NCI-H748 (cell line): ENCODE measurements around the gene FOXP1.
A peak's percentile ranks its signal among the peaks of the same experiment; 100 is the strongest.
"Not testable (repeated sequence)": the region's sequence is repeated elsewhere in the genome, so short reads cannot be mapped to it uniquely, and the experiment has no call there.

Experiments
- DNase-seq: peaks from one replicate; lab custom pipeline; 2025; ENCODE audit not compliant: unreplicated experiment; lab: John Stamatoyannopoulos, UW

The FOXP1 gene

DNA sequence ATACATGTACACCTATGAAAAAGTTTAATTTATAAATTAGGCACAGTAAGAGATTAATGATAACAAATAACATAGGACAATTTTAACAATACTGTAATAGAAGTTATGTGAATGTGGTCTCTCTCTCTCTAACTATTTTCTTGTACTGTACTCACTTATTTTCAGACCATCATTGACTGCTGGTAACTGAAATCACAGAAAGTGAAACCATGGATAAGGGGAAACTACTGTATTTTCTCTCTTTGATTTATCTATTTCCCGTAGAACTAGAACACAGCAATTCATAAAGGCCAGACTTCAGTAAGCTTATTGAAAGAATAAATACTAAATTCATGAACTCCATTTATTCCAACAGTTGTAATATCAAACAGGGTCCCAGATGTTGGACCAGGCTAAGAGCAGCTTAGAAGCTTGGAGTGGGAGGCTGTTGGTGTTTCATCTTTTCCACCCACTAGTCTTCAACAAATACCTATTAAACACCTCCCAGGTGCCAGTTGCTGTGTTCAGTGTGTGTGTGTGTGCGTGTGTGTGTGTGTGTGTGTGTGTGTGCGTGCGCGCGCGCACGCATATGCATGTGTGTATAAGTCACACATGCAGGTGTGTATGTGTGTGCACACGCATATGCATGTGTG, 235.4 kb downstream of the FOXP1 start:
- DNase-seq = no peak

DNA sequence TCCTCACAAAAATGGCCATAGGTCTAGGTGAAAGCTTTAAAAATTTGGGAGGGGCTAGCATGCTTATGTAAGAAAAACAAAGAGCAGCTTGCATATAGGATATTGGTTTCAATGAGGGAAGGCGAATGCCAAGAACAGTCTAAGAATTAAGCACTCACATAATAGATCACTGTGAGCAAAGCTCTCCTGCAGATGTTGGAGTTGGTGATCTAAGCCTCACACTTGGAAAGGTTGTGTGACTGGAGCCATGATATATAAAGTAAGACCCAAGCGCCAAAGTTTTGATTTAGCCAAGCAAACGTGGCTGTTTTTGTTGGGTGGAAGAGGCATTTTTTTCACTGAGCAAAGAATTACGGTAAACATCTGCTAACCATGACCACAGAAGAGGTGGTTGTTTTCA, 237.5 kb downstream of the FOXP1 start:
- no peak for DNase-seq

DNA sequence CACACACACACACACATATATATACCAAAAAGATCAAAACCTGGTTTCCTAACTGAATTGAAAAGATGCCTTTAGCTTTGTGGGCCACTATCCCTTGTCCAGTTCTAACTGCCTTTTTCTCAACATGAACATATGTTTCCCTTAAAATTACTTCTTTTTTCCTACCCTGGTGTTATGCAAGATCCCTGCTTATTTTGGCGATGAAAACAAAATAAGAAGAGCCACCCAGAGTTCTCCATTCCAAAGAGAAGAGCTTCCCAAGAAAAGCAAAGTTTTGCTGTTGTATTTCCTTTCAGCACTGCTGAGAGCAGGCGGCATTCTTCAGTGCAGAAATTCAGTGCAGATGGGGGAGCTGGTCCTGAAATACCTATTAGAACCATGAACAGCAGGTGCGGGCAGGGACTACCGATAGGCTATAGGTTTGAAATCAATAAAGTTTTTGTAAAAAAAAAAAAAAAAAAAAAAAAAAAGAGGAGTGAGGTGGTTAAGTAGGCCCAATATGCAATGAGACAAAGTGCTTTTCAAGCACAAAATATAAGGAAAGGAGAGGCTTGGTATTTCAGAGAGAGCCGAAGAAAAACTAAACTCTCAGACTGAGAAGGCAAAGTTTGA, 238.0 kb downstream of the FOXP1 start:
- no peak for DNase-seq

DNA sequence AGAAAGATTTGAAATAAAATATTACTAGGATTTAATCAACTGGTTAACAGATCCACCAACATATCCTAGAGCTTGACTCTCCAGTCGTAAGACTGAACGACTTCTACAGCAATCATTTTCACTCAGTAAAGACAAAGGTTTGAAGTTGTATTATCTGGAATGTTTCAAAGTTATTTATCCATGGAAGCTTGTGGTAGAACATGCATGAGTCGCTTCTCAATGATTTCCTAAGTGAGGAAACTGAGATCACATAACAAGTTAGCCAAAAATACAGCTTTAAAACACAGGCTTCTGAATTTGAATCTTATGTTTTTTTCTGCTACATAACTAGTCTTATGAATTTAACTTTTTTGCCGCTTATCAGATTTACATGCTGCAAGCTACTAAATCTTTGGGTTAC, 241.8 kb downstream of the FOXP1 start:
- no peak for DNase-seq

DNA sequence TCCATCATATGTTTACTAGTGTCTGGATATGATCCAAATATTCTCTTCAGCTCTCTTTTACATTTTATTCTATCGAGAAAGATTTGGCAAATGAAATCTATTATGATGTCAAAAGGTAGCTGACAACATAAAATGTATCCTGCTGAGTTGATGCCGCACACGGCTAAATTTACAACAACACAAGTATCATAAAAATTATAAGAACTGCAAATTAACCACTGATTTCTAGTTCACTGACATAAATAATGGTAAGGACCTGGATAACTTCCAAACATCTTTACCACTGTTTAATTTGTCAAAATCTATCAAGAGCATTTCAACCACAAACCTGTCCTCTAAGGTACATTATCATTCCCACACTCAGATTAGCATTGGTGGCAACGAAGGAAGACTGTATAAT, 244.5 kb downstream of the FOXP1 start:
- peak; percentile 44 for DNase-seq

DNA sequence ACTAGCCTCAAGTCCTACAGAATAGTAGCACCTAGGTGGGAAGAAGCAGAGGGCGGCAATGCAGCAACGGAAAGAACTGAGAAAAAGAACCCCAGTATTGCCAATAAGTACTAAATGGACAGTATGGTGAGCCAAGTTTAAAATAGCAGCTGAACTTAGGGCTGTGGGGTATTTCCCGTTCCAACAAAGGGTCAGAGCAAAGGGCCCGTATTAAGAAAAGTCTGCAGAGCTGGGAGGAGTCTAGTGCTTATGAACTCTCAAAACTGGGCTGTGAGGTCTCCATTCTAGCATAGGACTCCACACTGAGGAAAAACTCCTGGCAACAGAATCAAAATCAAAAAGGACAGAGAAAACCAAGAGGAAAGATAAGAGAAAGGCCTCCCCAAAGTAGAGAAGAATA, 250.7 kb downstream of the FOXP1 start:
- no peak for DNase-seq

DNA sequence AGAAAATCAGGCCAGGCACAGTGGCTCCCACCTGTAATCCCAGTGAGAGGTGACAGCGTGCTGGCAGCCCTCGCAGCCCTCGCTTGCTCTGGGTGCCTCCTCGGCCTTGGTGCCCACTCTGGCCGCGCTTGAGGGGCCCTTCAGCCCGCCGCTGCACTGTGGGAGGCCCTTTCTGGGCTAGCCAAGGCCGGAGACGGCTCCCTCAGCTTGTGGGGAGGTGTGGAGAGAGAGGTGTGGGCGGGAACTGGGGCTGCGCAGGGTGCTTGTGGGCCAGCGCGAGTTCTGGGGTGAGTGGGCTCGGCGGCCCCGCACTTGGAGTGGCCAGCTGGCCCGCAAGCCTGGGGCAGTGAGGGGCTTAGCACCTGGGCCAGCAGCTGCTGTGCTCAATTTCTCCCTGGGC, 252.6 kb downstream of the FOXP1 start:
- no peak for DNase-seq

DNA sequence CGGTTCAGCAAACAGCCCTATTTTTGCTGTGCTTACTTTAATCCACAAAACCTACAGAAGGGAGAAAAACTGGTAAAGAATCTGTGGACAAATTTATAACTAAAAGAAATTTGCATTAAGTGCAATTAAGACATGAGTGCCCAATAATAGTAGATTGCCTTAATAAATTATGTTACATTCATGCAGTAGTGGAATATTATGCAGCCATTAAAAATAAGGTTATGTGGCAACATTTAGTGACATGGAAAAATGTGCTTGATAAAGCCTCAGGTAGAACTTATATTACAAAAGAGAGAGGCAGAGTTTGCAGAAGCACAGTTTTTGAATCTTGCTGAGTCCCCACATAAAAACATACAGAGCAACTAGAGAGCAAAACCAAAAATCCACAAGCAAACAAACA, 253.0 kb downstream of the FOXP1 start:
- no peak for DNase-seq

DNA sequence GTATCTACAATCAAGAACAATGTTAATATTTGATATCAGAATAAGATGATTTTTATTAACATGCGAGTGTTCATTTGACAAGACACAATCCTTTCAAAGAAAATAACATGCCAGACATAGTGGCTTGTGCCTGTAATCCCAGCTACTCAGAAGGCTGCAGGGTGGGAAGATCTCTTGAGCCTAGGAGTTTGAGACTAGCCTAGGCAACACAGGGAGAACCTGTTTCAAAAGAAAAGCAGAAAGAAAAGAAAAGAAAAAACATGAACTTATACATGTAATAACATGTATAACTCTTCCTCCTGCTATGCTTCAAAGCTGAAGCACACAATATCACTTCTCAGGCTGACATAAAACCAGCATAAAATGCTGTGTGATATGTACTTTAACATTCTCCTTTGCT, 253.7 kb downstream of the FOXP1 start:
- no peak for DNase-seq

DNA sequence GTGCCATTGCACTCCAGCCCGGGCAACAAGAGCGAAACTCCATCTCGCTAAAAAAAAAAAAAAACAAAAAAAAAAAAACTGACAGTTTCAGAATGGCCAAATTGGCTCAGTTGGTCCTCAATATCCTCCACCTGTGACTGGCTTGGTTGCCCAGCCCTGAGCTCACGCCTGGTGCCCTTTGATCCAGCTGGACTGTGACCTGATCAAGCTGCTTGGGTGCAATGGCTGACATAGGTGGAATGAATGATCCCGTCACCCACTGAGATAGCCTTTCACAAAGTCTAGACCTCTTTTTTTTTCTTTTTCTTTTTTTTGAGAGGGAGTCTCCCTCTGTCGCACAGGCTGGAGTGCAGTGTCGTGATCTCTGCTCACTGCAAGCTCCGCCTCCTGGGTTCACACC, 254.6 kb downstream of the FOXP1 start:
- DNase-seq = no peak

DNA sequence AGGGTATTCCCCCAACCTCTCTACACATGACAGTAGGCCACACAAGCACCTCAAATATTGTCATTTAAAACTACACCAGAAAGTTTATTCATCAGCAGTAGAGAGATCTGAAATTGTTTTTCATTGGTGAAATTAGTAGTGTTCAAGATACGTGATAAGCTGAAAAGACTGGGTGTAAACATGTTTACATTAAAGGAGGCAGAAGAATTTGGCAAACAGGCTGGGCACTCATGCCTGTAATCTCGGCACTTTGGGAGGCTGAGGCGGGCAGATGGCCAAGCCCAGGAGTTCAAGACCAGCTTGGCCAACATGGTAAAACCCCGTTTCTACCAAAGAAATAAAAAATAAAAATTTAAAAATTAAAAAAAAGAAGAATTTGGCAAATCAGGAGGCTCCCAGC, 255.6 kb downstream of the FOXP1 start:
- no peak for DNase-seq

DNA sequence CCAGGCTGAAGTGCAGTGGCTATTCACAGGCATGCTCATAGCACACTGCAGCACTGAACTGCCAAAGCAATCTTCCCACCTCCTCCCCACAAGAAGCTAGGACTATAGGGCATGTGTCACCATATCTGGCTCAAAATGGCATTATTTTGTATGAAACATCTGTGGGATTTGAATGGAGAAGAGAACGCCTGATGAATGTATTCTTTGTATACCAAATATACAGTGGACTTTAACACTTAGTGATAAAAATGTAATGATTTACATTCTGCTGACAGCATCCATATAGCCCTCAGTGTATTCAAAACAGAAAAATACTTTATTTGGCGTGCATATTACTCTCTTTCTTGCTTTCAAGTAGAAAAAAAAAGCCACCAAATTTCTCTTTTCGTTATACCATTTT, 257.8 kb downstream of the FOXP1 start:
- DNase-seq = no peak

DNA sequence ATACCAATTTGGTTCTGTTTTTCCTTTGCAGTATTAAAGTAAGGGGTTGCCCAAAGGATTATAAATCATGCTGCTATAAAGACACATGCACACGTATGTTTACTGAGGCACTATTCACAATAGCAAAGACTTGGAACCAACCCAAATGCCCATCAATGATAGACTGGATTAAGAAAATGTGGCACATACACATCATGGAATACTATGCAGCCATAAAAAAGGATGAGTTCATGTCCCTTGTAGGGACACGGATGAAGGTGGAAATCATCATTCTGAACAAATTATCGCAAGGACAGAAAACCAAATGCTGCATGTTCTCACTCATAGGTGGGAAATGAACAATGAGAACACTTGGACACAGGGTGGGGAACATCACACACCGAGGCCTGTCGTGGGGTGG, 259.3 kb downstream of the FOXP1 start:
- not testable (repeated sequence) for DNase-seq

DNA sequence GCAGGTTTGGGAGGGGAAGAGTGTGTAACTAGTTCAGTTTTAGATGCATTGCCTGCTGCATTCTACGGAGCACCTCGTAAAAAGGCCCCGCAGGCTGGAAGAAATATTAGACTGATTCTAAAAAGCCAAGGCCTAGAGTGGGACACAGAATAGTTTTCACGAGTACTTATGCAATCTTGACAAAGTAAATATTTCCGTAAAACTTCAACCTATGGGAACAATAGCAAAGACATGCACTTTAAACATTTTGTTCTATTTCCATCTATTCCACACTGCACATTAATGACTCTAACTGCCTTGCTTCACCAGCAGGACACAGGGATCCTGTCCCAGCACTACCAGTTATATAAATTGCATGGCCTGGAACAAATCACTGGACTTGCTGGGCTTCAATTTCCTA, 260.0 kb downstream of the FOXP1 start:
- no peak for DNase-seq

DNA sequence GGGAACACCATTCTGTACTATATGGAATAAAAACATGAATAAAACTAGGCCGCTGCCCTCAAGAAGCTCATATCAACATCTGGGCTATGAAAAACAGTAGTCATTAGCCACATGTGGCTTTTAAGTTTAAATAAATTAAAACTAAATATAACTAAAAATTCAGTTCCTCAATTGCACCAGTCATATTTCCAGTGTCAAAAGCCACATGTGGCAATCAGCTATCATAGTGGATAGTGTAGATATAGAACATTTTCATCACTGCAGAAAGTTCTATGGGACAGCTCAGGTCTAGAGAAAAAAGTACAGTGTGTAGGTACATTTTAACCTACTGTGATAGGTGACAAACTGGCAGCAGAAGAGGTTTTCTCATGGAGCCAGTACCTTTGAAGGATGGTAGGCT, 261.4 kb downstream of the FOXP1 start:
- no peak for DNase-seq

DNA sequence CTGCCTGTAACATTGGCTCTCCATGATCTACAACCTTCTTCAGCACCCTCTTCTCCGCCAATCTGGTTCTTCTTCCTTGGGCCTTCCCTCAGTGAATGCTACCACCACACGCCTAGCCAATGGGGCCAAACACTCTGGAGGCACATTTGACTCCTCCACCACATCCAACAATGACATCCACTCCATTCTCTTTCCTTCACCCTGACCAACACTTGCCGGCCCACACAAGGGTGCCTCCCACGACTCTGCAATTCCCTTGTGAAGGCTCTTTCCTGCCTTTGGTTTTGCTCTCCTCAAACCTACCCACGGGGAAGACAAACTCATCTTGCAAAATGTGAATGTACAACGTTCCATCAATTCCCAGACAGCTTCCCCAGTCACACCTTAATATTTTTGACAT, 263.8 kb downstream of the FOXP1 start:
- DNase-seq = no peak

DNA sequence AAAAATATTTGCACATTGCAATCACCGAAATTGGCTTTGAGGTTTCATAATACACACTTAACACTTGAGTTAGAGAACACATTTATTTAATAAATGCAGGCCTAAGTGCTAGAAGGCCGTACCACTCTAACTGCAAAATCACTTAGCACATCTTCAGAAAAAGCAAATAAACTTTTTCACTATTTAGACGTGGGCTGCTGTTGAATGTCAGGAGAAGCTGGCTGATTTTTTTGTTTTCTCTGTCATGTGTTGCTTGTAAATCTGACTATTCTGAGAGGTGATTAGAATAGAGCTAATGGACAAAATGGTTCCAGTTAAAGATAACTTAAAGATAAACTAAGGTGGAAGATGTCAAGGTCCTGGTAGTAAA, 265.1 kb downstream of the FOXP1 start:
- DNase-seq = no peak

DNA sequence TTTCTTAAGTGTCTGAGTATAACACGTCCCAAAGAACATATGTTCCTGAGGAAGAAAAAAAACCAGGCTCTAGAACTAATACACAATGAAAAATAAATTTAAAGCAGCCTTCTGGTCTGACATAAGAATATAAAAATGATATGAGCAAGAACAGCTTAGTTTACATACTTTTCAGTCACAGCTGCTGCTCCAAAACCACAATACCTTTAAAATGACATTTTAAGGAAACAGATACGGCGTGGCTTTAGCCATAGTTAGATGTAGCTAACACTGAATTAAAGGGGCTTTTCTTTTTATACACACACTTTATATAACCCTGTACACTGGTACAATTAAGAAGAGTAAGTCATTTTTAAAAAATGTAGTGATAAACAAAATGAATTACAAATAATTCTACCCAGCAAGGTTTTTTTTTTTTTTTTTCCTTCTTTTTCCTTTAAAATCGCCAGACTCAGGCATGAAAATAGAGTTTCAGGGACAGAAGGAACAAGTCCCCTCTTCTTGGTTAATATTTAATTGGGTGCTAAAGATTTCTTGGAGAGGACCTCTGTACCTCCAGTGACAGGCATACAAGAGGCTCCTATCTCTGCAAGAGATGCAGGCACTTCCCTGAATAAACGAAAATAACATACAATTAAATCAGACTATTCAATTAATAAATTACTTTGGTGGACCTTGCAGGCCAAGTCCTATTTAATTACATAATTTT, 265.6 kb downstream of the FOXP1 start:
- no peak for DNase-seq

DNA sequence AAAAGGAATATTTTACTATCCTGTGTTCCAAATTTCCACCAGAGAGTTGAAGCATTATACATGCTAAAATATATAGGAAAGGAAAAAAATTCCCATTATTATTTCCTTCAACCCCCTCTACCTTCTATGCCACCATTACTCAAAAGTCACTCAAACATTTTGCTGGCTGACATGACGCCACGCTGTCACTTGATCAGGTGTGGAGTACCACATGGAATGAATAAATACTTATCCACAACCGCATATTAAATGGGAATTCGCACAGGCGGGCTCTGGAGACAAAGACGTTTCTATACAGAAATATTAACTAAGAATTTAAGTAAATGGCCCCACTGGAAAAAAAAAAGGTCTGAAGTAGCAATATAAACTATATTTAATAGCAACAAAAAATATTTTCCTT, 266.4 kb downstream of the FOXP1 start:
- no peak for DNase-seq

DNA sequence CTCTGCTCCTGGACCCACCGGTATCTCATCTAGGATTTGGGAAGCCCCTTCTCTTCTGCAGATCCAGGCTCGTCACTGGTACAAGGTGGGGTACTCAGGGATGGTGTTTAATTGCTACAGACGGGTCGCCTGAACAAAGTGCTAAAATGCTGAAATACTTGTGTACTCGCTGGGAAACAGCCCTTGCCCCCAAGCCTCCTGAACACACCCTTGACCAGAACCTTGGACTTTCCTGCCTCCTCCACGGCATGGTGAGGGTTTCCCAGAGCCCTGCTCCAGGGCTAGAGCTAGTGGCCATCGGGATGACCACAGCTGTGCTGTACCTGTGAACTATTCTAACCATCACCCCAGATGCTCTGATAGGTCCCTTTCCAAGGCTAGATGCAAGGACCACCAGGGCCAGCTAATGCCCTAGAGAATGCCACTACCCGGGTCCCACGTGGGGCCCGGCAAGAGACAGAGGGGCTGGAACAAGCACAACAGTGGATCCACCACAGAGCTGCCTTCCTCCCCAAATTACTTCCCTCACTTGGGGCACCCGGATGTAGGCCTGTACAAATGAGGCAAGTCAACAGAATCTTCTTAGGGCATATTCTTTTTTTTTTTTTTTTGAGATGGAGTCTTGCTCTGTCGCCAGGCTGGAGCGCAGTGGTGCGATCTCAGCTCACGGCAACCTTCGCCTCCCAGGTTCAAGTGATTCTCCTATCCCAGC, 267.3 kb downstream of the FOXP1 start:
- DNase-seq = no peak

DNA sequence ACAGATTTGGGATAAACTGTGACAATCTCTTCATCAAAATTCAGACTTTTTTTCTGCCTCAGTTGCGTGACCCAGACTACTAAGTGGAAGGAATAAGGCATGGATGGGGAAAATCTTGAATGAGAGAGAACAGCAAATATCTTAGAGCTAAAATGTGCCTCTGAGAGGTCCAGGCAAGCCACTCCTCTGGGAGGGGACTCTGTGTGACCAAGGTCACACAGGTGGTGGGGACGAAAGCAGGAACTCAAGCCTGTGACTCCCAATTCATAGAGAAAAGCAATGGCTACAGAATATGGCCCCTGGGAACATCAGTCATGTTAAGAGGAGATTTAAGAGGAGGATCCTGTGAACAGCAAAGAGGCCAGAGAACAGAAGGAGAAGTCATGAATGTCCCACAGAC, 268.1 kb downstream of the FOXP1 start:
- no peak for DNase-seq

DNA sequence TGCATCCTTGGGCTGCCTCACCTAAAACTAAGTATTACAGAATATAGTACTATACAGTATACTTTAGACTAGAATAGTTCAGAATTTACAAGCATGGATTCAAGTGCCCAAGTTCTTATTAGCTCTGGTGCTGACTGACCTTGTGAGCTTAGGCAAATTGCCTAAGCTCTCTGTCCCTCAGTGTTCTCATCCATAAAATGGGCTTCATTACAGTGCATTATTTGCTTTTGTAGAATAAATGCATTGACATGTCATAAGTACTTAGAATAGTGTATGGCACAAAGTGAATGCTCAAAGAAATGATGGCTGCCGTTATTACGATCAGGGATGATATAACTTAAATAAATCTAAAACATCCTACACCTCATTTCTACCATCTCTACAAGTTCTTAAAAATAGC, 269.7 kb downstream of the FOXP1 start:
- DNase-seq = no peak
